D721Med (cell line): ENCODE data around the gene ADCY9.
"Not testable (repeated sequence)": the region's sequence is repeated elsewhere in the genome, so short reads cannot be mapped to it uniquely, and the experiment has no call there.

Experiments used
- DNase-seq: peaks from one replicate; pipeline ENCODE4 v3.0.0; 2011; ENCODE audit warnings: low spot score; ENCODE audit not compliant: insufficient read length
- FAIRE-seq: peaks from 2 replicates; lab custom pipeline; 2011; peaks lifted over from hg19 to GRCh38; lab: Jason Lieb, UNC
- CTCF ChIP-seq: IDR thresholded peaks from 2 replicates; pipeline ENCODE4 v1.5.1; 2012; ENCODE audit warnings: mild to moderate bottlenecking, control low read depth; ENCODE audit not compliant: insufficient read depth; ENCODE audit errors: missing control alignments

Gene ADCY9

GRCh38 chr16:4049031-4049430 is 67.2 kb downstream of the ADCY9 start:
- FAIRE-seq (no peak), DNase-seq (no peak)
- no peak for TF ChIP-seq CTCF

- TF ChIP-seq CTCF = no peak
- FAIRE-seq = no peak
- DNase-seq = no peak
Observed at GRCh38 chr16:4048481-4048880, 67.8 kb downstream of the ADCY9 start.

- no peak for FAIRE-seq
- DNase-seq = no peak
- TF ChIP-seq CTCF = no peak
Observed at GRCh38 chr16:4046221-4046620, 70.0 kb downstream of the ADCY9 start.

GRCh38 chr16:4045561-4045960 is 70.7 kb downstream of the ADCY9 start:
- FAIRE-seq, DNase-seq: not testable (repeated sequence)

- no peak for FAIRE-seq
- TF ChIP-seq CTCF = no peak
Observed at GRCh38 chr16:4042581-4042980, 73.7 kb downstream of the ADCY9 start.

GRCh38 chr16:4038448-4038847 is 77.8 kb downstream of the ADCY9 start:
- no peak for DNase-seq
- no peak for FAIRE-seq

More at GRCh38 chr16:4042581-4042980, 73.7 kb downstream of the ADCY9 start:
- no peak for DNase-seq

GRCh38 chr16:4036952-4037351 is 79.3 kb downstream of the ADCY9 start:
- not testable (repeated sequence) for DNase-seq, FAIRE-seq

More at GRCh38 chr16:4038448-4038847, 77.8 kb downstream of the ADCY9 start:
- TF ChIP-seq CTCF = no peak

- FAIRE-seq (no peak), DNase-seq (no peak)
- TF ChIP-seq CTCF = no peak
Observed at GRCh38 chr16:4034963-4035362, 81.3 kb downstream of the ADCY9 start.
